Right forelimb (tissue), 1 donor: ENCODE measurements around the gene UBA52.
"Not testable (repeated sequence)": the region's sequence is repeated elsewhere in the genome, so short reads cannot be mapped to it uniquely, and the experiment has no call there.

ENCODE experiments used
- DNase-seq: peaks from one replicate; pipeline ENCODE4 v3.0.0-alpha.2; 2018

The UBA52 gene

GRCh38 chr19:18557411-18558201, 14.1 kb upstream of the UBA52 start, which contains the start of gene KXD1:
KXD1 (plus strand) TSS chr19:18557870; CDS start chr19:18562057, 4,187 bp downstream.
- peak; percentile 92 for DNase-seq

- no peak for DNase-seq
Measured at GRCh38 chr19:18558202-18558555, 13.5 kb upstream of the UBA52 start.

GRCh38 chr19:18558604-18559003, 13.1 kb upstream of the UBA52 start:
- DNase-seq = no peak

- DNase-seq = no peak
Measured at GRCh38 chr19:18559685-18560084, 12.0 kb upstream of the UBA52 start.

GRCh38 chr19:18562086-18562485, 9.6 kb upstream of the UBA52 start:
- peak; percentile 60 for DNase-seq

GRCh38 chr19:18566953-18567352, 4.7 kb upstream of the UBA52 start:
- no peak for DNase-seq

GRCh38 chr19:18568367-18568766, 3.3 kb upstream of the UBA52 start:
- no peak for DNase-seq

GRCh38 chr19:18574691-18575291, 3.1 kb downstream of the UBA52 start:
- no peak for DNase-seq

- DNase-seq = no peak
Measured at GRCh38 chr19:18576383-18576782, 4.7 kb downstream of the UBA52 start.

GRCh38 chr19:18577365-18577914, 5.8 kb downstream of the UBA52 start:
- no peak for DNase-seq

GRCh38 chr19:18580311-18580710, 8.7 kb downstream of the UBA52 start:
- DNase-seq = no peak

GRCh38 chr19:18586306-18586705, 14.6 kb downstream of the UBA52 start:
- DNase-seq = no peak

GRCh38 chr19:18587561-18587960, 15.9 kb downstream of the UBA52 start:
- no peak for DNase-seq

GRCh38 chr19:18587962-18588610, 16.4 kb downstream of the UBA52 start:
- DNase-seq = no peak

- peak; percentile 92 for DNase-seq
Measured at GRCh38 chr19:18588611-18589379, 17.1 kb downstream of the UBA52 start, which contains the start of gene REX1BD. REX1BD (plus strand) TSS chr19:18588798; CDS start chr19:18588802, 4 bp downstream.

- DNase-seq = peak; percentile 83
Measured at GRCh38 chr19:18589380-18590272, 18.0 kb downstream of the UBA52 start.

GRCh38 chr19:18590273-18591272, 18.9 kb downstream of the UBA52 start:
- DNase-seq = peak; percentile 88

- DNase-seq = no peak
Measured at GRCh38 chr19:18591735-18592385, 20.2 kb downstream of the UBA52 start.

GRCh38 chr19:18592732-18593131, 21.1 kb downstream of the UBA52 start:
- DNase-seq = not testable (repeated sequence)
